Measurements from ENCODE around the gene DNAI2.

- TF ChIP-seq EZH2 (IDR thresholded peaks at IDR 0.05; ENCODE audit: borderline replicate concordance, low read depth, low read length) (no peak), CTCF (IDR thresholded peaks at IDR 0.05 in 2 of 3, conservative IDR thresholded peaks at IDR 0.05 in 1 of 3; ENCODE audit: insufficient read depth in 2 of 3, low read depth in 1 of 3, low read length in 3 of 3) (no peak), EGR1 (conservative IDR thresholded peaks at IDR 0.05) (no peak), ZNF655 (CRISPR knock-in tag; IDR thresholded peaks at IDR 0.05) (no peak), CREM (IDR thresholded peaks at IDR 0.05; ENCODE audit: low read depth) (no peak), POLR2A (conservative IDR thresholded peaks at IDR 0.05) (no peak), ZNF274 (IDR thresholded peaks at IDR 0.05; ENCODE audit: borderline replicate concordance, low read depth, low read length) (no peak), YBX1 (IDR thresholded peaks at IDR 0.05) (no peak), NR3C1 (CRISPR knock-in tag; IDR thresholded peaks at IDR 0.05) (no peak)
- TF ChIP-seq, protein P1, sequence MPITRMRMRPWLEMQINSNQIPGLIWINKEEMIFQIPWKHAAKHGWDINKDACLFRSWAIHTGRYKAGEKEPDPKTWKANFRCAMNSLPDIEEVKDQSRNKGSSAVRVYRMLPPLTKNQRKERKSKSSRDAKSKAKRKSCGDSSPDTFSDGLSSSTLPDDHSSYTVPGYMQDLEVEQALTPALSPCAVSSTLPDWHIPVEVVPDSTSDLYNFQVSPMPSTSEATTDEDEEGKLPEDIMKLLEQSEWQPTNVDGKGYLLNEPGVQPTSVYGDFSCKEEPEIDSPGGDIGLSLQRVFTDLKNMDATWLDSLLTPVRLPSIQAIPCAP (CRISPR knock-in tag; IDR thresholded peaks at IDR 0.05; ENCODE audit: borderline replicate concordance) = no peak
- TF ChIP-seq, protein P2, sequence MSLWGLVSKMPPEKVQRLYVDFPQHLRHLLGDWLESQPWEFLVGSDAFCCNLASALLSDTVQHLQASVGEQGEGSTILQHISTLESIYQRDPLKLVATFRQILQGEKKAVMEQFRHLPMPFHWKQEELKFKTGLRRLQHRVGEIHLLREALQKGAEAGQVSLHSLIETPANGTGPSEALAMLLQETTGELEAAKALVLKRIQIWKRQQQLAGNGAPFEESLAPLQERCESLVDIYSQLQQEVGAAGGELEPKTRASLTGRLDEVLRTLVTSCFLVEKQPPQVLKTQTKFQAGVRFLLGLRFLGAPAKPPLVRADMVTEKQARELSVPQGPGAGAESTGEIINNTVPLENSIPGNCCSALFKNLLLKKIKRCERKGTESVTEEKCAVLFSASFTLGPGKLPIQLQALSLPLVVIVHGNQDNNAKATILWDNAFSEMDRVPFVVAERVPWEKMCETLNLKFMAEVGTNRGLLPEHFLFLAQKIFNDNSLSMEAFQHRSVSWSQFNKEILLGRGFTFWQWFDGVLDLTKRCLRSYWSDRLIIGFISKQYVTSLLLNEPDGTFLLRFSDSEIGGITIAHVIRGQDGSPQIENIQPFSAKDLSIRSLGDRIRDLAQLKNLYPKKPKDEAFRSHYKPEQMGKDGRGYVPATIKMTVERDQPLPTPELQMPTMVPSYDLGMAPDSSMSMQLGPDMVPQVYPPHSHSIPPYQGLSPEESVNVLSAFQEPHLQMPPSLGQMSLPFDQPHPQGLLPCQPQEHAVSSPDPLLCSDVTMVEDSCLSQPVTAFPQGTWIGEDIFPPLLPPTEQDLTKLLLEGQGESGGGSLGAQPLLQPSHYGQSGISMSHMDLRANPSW (CRISPR knock-in tag; IDR thresholded peaks at IDR 0.05) = no peak
Measured at GRCh38 chr17:74231928-74232907, 41.8 kb upstream of the DNAI2 start.

Measured in K562 (cell line).